CD14-positive monocyte (primary cell): Measurements from ENCODE around the gene OAS1. TPM values are rescaled to one million over a fixed set of nuclear protein-coding genes. Genes with fewer than 3 reads are reported as not detected.
A peak's percentile ranks its signal among the peaks of the same experiment; 100 is the strongest.

Experiments
- DNase-seq, 3 donors: peaks; one replicate each; pipeline ENCODE4 v3.0.0-alpha.2; 2011 to 2022
- H2AFZ ChIP-seq: 2 replicates; pipeline ENCODE4 v1.6.0; 2012; ENCODE audit warnings: mild to moderate bottlenecking, low read depth, low read length, inconsistent platforms; ENCODE audit not compliant: insufficient read depth, poor library complexity, severe bottlenecking
- H3K27ac ChIP-seq, 2 donors: 1 replicate in 1 of 2; 2 replicates in 1 of 2; pipeline ENCODE4 v1.5.1; 2012 to 2013; ENCODE audit warnings: low read length in 2 of 2, control low read depth in 1 of 2, inconsistent platforms in 1 of 2, low read depth in 1 of 2, mild to moderate bottlenecking in 1 of 2
- H3K27me3 ChIP-seq, 2 donors: one replicate each; pipeline versions ENCODE4 v1.6.0 to v1.6.1; 2011 to 2013; ENCODE audit warnings: low read length in 2 of 2; ENCODE audit not compliant: control insufficient read depth in 2 of 2, insufficient read depth in 2 of 2
- H3K36me3 ChIP-seq, 2 donors: replicated peaks in 1 of 2; 1 replicate in 1 of 2; 2 replicates in 1 of 2; pipeline versions ENCODE4 v1.5.1 to v1.6.1; 2012 to 2013; ENCODE audit warnings: low read length in 2 of 2, control low read depth in 1 of 2, inconsistent platforms in 1 of 2, mild to moderate bottlenecking in 1 of 2; ENCODE audit not compliant: insufficient read depth in 2 of 2, control insufficient read depth in 1 of 2
- H3K4me1 ChIP-seq, 2 donors: 1 replicate in 1 of 2; 2 replicates in 1 of 2; pipeline versions ENCODE4 v1.5.1 to v1.6.1; 2012 to 2013; ENCODE audit warnings: low read length in 2 of 2, control low read depth in 1 of 2, inconsistent platforms in 1 of 2, mild to moderate bottlenecking in 1 of 2, moderate library complexity in 1 of 2; ENCODE audit not compliant: insufficient read depth in 2 of 2, control insufficient read depth in 1 of 2
- H3K4me2 ChIP-seq: replicated peaks from 2 replicates; pipeline ENCODE3; 2012; ENCODE audit warnings: low read length, moderate library complexity, mild to moderate bottlenecking; ENCODE audit not compliant: poor library complexity, severe bottlenecking; ENCODE audit errors: extremely low read depth
- H3K4me3 ChIP-seq, 3 experiments: fragments of 200-600 bp in 1 of 3; sonication (generic) in 1 of 3; replicated peaks in 1 of 3; 1 replicate in 2 of 3; 2 replicates in 1 of 3; pipeline ENCODE4 v1.5.1; 2011 to 2013; ENCODE audit warnings: low read length in 3 of 3, mild to moderate bottlenecking in 3 of 3, control low read depth in 2 of 3, low read depth in 2 of 3, inconsistent platforms in 1 of 3, moderate library complexity in 1 of 3
- H3K79me2 ChIP-seq: 2 replicates; pipeline ENCODE4 v1.6.0; 2012; ENCODE audit warnings: mild to moderate bottlenecking, control low read depth, inconsistent platforms, low read length, moderate library complexity; ENCODE audit not compliant: insufficient read depth
- H3K9ac ChIP-seq: 2 replicates; pipeline ENCODE4 v1.6.0; 2017; ENCODE audit warnings: low read length, mild to moderate bottlenecking; ENCODE audit not compliant: insufficient read depth, poor library complexity, severe bottlenecking
- H3K9me3 ChIP-seq, 2 donors: replicated peaks in 1 of 2; 1 replicate in 1 of 2; 2 replicates in 1 of 2; pipeline versions ENCODE4 v1.5.1 to v1.6.1; 2012 to 2013; ENCODE audit warnings: low read length in 2 of 2, control low read depth in 1 of 2; ENCODE audit not compliant: control insufficient read depth in 1 of 2, insufficient read depth in 1 of 2
- H4K20me1 ChIP-seq: 2 replicates; pipeline ENCODE4 v1.6.0; 2012; ENCODE audit warnings: mild to moderate bottlenecking, low read length, control low read depth, moderate library complexity; ENCODE audit not compliant: insufficient read depth
- H3K27ac Mint-ChIP-seq, 7 donors: one replicate each; pipeline ENCODE4 v1.8.0; 2020; ENCODE audit warnings: mild to moderate bottlenecking in 7 of 7, mixed read lengths in 7 of 7, moderate library complexity in 6 of 7, inconsistent platforms in 2 of 7
- H3K27me3 Mint-ChIP-seq, 3 donors: one replicate each; pipeline ENCODE4 v1.8.0; 2021 to 2022; ENCODE audit warnings: low read depth in 3 of 3, mild to moderate bottlenecking in 3 of 3, mixed read lengths in 3 of 3, moderate library complexity in 3 of 3, inconsistent platforms in 1 of 3
- H3K36me3 Mint-ChIP-seq, 2 donors: one replicate each; pipeline ENCODE4 v1.8.0; 2020; ENCODE audit warnings: mixed read lengths in 2 of 2, inconsistent platforms in 1 of 2, mild to moderate bottlenecking in 1 of 2
- H3K4me1 Mint-ChIP-seq: one replicate; pipeline ENCODE4 v1.8.0; 2020; ENCODE audit warnings: mild to moderate bottlenecking, mixed read lengths
- H3K4me3 Mint-ChIP-seq, 2 donors: one replicate each; pipeline ENCODE4 v1.8.0; 2020; ENCODE audit warnings: mild to moderate bottlenecking in 2 of 2, mixed read lengths in 2 of 2, moderate library complexity in 1 of 2
- H3K9me3 Mint-ChIP-seq, 7 donors: one replicate each; pipeline ENCODE4 v1.8.0; 2020 to 2022; ENCODE audit warnings: mixed read lengths in 7 of 7, mild to moderate bottlenecking in 6 of 7, moderate library complexity in 6 of 7, inconsistent platforms in 2 of 7
- CTCF ChIP-seq: fragments of 200-600 bp; IDR thresholded peaks from one replicate; pipeline ENCODE4 v1.8.0; 2022; ENCODE audit warnings: antibody characterized with exemption, mild to moderate bottlenecking
- WGBS: methylation state at CpG from one replicate; pipeline ENCODE4 v1.1.5; 2013; ENCODE audit warnings: missing lambda C conversion rate; ENCODE audit not compliant: insufficient coverage; 5-methylcytosine and 5-hydroxymethylcytosine counted together
- intact Hi-C, 2 donors: fragments of 100-400 bp; cut with micrococcal nuclease; formaldehyde crosslinking; loops; one replicate each; pipeline versions ENCODE4 v1.15.0 to v1.15.1; 2023
- polyA plus RNA-seq, 3 donors: library from polyadenylated mRNA; depleted of rRNA in 1 of 3; unstranded in 2 of 3; stranded (reverse) in 1 of 3; fragments of 300-500 nt in 2 of 3; fragments of >200 nt in 1 of 3; fragmentation: Illumina TruSeq in 2 of 3; gene quantifications; 1 replicate in 2 of 3; 2 replicates in 1 of 3; pipeline ENCODE4 v1.2.3, GENCODE V29; 2012 to 2021

The OAS1 gene
- polyA plus RNA-seq, 3 donors, result 111 to 237 (median 237) TPM

GRCh38 chr12:112887550-112887949 lies 19.2 kb upstream of the OAS1 start:
- DNase-seq, result peak; percentile 78 to 90 (median 85)
- no peaks in the 10 kb centered on the region for H3K36me3 ChIP-seq
- H3K79me2 ChIP-seq, result no peaks in the 10 kb centered on the region
- peaks cover 16 to 26% of the 10 kb centered on the region in 2 donors for H3K9me3 ChIP-seq
- peaks cover 0 to under 1% of the 10 kb centered on the region in 2 donors for H3K27me3 ChIP-seq
- intact Hi-C loops, result loop anchor here in 1 of 2 donors (10.0 kb wide), 1 partner anchor 267 kb away; no protein-coding TSS in a partner anchor
- H3K4me2 ChIP-seq, result peak overlapping the region; percentile 60
- TF ChIP-seq CTCF, result no peak
- peaks cover 8 to 20% of the 10 kb centered on the region in 2 donors for H3K36me3 Mint-ChIP-seq
- peak overlapping the region; percentile 28 to 75 for H3K27ac ChIP-seq
- peak overlapping the region; percentile 80 to 93 (median 89) for H3K27ac Mint-ChIP-seq
- no peaks in the 10 kb centered on the region for H4K20me1 ChIP-seq
- H3K4me1 Mint-ChIP-seq, result peaks cover 50% of the 10 kb centered on the region
- peak overlapping the region; percentile 56 to 85 for H3K4me3 Mint-ChIP-seq
- H3K9me3 Mint-ChIP-seq, result peaks cover 10 to 39% (median 29%) of the 10 kb centered on the region in 7 donors
- no CpG with 5 or more reads among the region's 2 CpGs for WGBS
- no peak overlapping the region for H3K9ac ChIP-seq
- H2AFZ ChIP-seq, result no peak overlapping the region
- peak overlapping the region in 2 of 3 experiments; percentile 12 to 63 for H3K4me3 ChIP-seq
- peaks cover 40 to 47% of the 10 kb centered on the region in 2 donors for H3K4me1 ChIP-seq
- H3K27me3 Mint-ChIP-seq, result peaks cover 4 to 7% (median 5%) of the 10 kb centered on the region in 3 donors

- Histone ChIP-seq H3K27me3 (no peaks in the 10 kb centered on the region), H3K27ac (no peak overlapping the region), H3K36me3 (no peaks in the 10 kb centered on the region), H3K4me2 (no peak overlapping the region), H3K79me2 (no peaks in the 10 kb centered on the region), H3K9ac (no peak overlapping the region), H4K20me1 (no peaks in the 10 kb centered on the region), H3K4me3 (no peak overlapping the region), H2AFZ (no peak overlapping the region), H3K4me1 (peaks cover 52 to 60% of the 10 kb centered on the region in 2 donors), H3K9me3 (peaks cover 0 to 1% of the 10 kb centered on the region in 2 donors)
- no peak for DNase-seq
- 94% methylated on average over 2 of the region's 6 CpGs for whole genome bisulfite sequencing
- Mint-ChIP-seq H3K4me1 (peaks cover 63% of the 10 kb centered on the region), H3K9me3 (peaks cover 0 to 8% (median under 1%) of the 10 kb centered on the region in 7 donors), H3K4me3 (no peak overlapping the region), H3K27ac (no peak overlapping the region), H3K36me3 (peaks cover 6 to 14% of the 10 kb centered on the region in 2 donors), H3K27me3 (peaks cover 3 to 6% (median 3%) of the 10 kb centered on the region in 3 donors)
- no peak for TF ChIP-seq CTCF
- intact Hi-C loops, result no loop called here
Observed at GRCh38 chr12:112891093-112892024, 15.4 kb upstream of the OAS1 start.
